ENCODE measurements around the gene EPHB1.

DNA sequence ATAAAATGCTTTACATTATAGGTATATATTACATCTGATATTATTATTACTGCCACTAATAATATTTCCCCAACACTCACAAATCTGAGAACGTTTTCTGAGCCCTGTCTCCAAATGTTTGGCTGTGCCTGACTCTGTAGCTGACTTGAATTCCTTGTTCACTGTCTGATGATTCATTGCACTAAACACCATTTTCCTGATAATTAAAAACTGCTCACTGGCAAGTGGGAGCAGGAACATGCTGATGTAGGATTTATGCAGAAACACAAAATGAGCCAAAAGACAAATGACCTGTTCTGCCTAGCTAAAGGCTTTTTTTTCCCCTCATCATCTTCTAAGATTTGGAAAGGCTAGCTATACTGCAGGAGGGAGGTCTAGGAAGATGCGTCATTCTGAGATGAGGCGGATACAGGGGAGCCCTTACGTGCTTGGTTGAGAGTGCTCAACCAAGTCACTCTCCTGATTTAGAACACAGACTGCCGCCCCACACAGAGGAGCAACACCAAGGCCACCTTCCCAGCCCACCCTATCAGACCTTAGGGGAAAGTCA lies 380.7 kb downstream of the EPHB1 start:
- TF ChIP-seq, protein P1, sequence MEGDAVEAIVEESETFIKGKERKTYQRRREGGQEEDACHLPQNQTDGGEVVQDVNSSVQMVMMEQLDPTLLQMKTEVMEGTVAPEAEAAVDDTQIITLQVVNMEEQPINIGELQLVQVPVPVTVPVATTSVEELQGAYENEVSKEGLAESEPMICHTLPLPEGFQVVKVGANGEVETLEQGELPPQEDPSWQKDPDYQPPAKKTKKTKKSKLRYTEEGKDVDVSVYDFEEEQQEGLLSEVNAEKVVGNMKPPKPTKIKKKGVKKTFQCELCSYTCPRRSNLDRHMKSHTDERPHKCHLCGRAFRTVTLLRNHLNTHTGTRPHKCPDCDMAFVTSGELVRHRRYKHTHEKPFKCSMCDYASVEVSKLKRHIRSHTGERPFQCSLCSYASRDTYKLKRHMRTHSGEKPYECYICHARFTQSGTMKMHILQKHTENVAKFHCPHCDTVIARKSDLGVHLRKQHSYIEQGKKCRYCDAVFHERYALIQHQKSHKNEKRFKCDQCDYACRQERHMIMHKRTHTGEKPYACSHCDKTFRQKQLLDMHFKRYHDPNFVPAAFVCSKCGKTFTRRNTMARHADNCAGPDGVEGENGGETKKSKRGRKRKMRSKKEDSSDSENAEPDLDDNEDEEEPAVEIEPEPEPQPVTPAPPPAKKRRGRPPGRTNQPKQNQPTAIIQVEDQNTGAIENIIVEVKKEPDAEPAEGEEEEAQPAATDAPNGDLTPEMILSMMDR (IDR thresholded peaks at IDR 0.05; ENCODE audit: insufficient read depth, low read length), result no peak
- TF ChIP-seq, protein P2, sequence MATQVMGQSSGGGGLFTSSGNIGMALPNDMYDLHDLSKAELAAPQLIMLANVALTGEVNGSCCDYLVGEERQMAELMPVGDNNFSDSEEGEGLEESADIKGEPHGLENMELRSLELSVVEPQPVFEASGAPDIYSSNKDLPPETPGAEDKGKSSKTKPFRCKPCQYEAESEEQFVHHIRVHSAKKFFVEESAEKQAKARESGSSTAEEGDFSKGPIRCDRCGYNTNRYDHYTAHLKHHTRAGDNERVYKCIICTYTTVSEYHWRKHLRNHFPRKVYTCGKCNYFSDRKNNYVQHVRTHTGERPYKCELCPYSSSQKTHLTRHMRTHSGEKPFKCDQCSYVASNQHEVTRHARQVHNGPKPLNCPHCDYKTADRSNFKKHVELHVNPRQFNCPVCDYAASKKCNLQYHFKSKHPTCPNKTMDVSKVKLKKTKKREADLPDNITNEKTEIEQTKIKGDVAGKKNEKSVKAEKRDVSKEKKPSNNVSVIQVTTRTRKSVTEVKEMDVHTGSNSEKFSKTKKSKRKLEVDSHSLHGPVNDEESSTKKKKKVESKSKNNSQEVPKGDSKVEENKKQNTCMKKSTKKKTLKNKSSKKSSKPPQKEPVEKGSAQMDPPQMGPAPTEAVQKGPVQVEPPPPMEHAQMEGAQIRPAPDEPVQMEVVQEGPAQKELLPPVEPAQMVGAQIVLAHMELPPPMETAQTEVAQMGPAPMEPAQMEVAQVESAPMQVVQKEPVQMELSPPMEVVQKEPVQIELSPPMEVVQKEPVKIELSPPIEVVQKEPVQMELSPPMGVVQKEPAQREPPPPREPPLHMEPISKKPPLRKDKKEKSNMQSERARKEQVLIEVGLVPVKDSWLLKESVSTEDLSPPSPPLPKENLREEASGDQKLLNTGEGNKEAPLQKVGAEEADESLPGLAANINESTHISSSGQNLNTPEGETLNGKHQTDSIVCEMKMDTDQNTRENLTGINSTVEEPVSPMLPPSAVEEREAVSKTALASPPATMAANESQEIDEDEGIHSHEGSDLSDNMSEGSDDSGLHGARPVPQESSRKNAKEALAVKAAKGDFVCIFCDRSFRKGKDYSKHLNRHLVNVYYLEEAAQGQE (IDR thresholded peaks at IDR 0.05; ENCODE audit: insufficient replicate concordance, low read depth), result no peak
- TF ChIP-seq GABPA (IDR thresholded peaks at IDR 0.05; ENCODE audit: low read depth) (no peak), POLR2AphosphoS5 (IDR thresholded peaks at IDR 0.05; ENCODE audit: low read depth) (no peak), SPI1 (IDR thresholded peaks at IDR 0.05; ENCODE audit: borderline replicate concordance, low read depth) (no peak)
